Measurements from ENCODE around the gene NOTO. TPM values are rescaled to one million over a fixed set of nuclear protein-coding genes. Genes with fewer than 3 reads are reported as not detected.

The NOTO gene
- total RNA-seq, 1 donor from 2014 or later: not detected

DNA sequence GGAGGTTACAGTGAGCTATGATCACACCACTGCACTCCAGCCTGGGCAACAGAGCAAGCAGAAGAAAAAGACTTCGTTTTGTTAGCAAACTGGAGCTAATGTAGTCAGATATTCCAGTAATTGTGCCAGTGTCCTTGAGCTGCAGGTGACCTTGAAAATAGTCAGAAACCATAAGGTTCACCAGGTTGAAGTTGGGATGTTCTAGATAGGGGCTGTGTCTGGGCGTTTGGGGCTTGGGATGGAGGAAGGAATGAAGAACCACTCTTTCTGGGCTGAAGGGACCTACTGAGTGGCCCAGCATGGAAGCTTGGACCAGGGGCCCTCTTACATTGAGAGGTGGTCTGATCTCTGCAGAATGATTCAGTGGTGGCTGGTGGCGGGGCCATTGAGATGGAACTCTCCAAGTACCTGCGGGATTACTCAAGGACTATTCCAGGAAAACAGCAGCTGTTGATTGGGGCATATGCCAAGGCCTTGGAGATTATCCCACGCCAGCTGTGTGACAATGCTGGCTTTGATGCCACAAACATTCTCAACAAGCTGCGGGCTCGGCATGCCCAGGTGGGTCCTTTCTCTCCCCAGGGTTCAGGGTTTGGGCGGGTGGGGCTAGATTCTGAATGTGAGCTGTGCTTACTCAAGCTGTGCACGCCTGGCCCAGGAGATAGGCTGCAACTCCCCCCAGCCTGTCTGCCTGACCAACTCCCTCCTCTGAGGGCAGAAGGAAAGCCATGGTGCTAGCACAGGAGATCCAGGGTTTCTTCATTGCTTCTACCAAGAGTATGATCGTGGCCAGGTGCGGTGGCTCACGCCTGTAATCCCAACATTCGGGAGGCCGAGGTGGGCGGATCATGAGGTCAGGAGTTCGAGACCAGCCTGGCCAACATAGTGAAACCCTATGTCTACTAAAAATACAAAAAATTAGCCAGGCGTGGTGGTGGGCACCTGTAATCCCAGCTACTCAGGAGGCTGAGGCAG lies 48.8 kb downstream of the NOTO start:
- H3K4me1 Mint-ChIP-seq (ENCODE audit: low read depth, unreplicated experiment): peaks cover 12% of the 10 kb centered on the region
- Histone ChIP-seq H3K4me2 (ENCODE audit: low read length) (no peak overlapping the region), H3K4me1 (ENCODE audit: insufficient read depth, low read length) (no peaks in the 10 kb centered on the region), H4K20me1 (ENCODE audit: insufficient read depth, low read length) (peaks cover 80% of the 10 kb centered on the region), H3K9me3 (ENCODE audit: insufficient read depth, low read depth, low read length) (no peaks in the 10 kb centered on the region), H3K79me2 (ENCODE audit: insufficient read depth, low read length) (peaks cover 13% of the 10 kb centered on the region), H3K36me3 (ENCODE audit: insufficient read depth, low read length) (peaks cover 69% of the 10 kb centered on the region), H3K4me3 (ENCODE audit: insufficient read depth, low read depth, low read length) (no peak overlapping the region), H3K27me3 (ENCODE audit: insufficient read depth, low read length) (no peaks in the 10 kb centered on the region), H3K9ac (ENCODE audit: low read length) (no peak overlapping the region), H2AFZ (ENCODE audit: low read depth, low read length) (no peak overlapping the region), H3K27ac (ENCODE audit: low read depth, low read length) (no peak overlapping the region)
- TF ChIP-seq, protein P1, sequence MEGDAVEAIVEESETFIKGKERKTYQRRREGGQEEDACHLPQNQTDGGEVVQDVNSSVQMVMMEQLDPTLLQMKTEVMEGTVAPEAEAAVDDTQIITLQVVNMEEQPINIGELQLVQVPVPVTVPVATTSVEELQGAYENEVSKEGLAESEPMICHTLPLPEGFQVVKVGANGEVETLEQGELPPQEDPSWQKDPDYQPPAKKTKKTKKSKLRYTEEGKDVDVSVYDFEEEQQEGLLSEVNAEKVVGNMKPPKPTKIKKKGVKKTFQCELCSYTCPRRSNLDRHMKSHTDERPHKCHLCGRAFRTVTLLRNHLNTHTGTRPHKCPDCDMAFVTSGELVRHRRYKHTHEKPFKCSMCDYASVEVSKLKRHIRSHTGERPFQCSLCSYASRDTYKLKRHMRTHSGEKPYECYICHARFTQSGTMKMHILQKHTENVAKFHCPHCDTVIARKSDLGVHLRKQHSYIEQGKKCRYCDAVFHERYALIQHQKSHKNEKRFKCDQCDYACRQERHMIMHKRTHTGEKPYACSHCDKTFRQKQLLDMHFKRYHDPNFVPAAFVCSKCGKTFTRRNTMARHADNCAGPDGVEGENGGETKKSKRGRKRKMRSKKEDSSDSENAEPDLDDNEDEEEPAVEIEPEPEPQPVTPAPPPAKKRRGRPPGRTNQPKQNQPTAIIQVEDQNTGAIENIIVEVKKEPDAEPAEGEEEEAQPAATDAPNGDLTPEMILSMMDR (IDR thresholded peaks at IDR 0.05; ENCODE audit: insufficient read depth, low read depth, low read length): no peak
- TF ChIP-seq EZH2 (IDR thresholded peaks at IDR 0.05; ENCODE audit: insufficient read depth, low read length): no peak
- no peak overlapping the region for H3K27ac Mint-ChIP-seq (ENCODE audit: unreplicated experiment)
- no peaks in the 10 kb centered on the region for H3K27me3 Mint-ChIP-seq (ENCODE audit: low read depth, unreplicated experiment)
- no peak overlapping the region for H3K4me3 Mint-ChIP-seq (ENCODE audit: unreplicated experiment)
- no peak for FAIRE-seq
- H3K36me3 Mint-ChIP-seq (ENCODE audit: low read depth, unreplicated experiment): peaks cover 23% of the 10 kb centered on the region
- DNase-seq (ENCODE audit: low read depth): no peak
- H3K9me3 Mint-ChIP-seq (ENCODE audit: unreplicated experiment): no peaks in the 10 kb centered on the region

DNA sequence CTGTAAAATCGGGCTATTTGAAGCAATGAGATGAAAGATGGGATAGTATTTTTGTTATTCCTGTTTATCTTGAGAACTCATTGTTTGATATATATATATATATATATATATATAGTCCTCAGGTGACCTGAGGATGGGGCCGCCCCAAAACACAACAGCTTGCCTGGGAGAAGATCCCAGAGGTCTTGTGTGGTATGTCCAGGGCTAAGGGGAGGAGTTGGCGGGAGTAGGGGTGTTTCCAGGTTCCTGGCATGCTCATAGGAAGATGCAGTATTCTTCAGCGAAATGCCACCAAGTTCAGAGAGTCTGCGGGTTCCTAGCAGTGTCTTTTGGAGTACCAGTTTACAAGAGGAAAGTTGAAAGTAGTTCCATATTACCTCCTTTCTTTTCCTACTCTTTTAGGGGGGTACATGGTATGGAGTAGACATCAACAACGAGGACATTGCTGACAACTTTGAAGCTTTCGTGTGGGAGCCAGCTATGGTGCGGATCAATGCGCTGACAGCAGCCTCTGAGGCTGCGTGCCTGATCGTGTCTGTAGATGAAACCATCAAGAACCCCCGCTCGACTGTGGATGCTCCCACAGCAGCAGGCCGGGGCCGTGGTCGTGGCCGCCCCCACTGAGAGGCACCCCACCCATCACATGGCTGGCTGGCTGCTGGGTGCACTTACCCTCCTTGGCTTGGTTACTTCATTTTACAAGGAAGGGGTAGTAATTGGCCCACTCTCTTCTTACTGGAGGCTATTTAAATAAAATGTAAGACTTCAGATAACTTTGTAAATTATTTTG lies 50.1 kb downstream of the NOTO start:
- peaks cover 2% of the 10 kb centered on the region for H3K4me1 Mint-ChIP-seq (ENCODE audit: low read depth, unreplicated experiment)
- peaks cover 18% of the 10 kb centered on the region for H3K36me3 Mint-ChIP-seq (ENCODE audit: low read depth, unreplicated experiment)
- Histone ChIP-seq H3K9me3 (ENCODE audit: insufficient read depth, low read depth, low read length) (no peaks in the 10 kb centered on the region), H3K79me2 (ENCODE audit: insufficient read depth, low read length) (peaks cover 5% of the 10 kb centered on the region), H3K4me3 (ENCODE audit: insufficient read depth, low read depth, low read length) (no peak overlapping the region), H3K4me2 (ENCODE audit: low read length) (no peak overlapping the region), H3K4me1 (ENCODE audit: insufficient read depth, low read length) (no peaks in the 10 kb centered on the region), H3K27me3 (ENCODE audit: insufficient read depth, low read length) (no peaks in the 10 kb centered on the region), H2AFZ (ENCODE audit: low read depth, low read length) (no peak overlapping the region), H4K20me1 (ENCODE audit: insufficient read depth, low read length) (peaks cover 76% of the 10 kb centered on the region), H3K27ac (ENCODE audit: low read depth, low read length) (no peak overlapping the region), H3K9ac (ENCODE audit: low read length) (no peak overlapping the region), H3K36me3 (ENCODE audit: insufficient read depth, low read length) (peaks cover 56% of the 10 kb centered on the region)
- no peak for DNase-seq (ENCODE audit: low read depth)
- TF ChIP-seq, protein P1 (IDR thresholded peaks at IDR 0.05; ENCODE audit: insufficient read depth, low read depth, low read length): no peak
- no peak for TF ChIP-seq EZH2 (IDR thresholded peaks at IDR 0.05; ENCODE audit: insufficient read depth, low read length)
- H3K27me3 Mint-ChIP-seq (ENCODE audit: low read depth, unreplicated experiment): no peaks in the 10 kb centered on the region
- FAIRE-seq: no peak
- no peak overlapping the region for H3K27ac Mint-ChIP-seq (ENCODE audit: unreplicated experiment)
- no peaks in the 10 kb centered on the region for H3K9me3 Mint-ChIP-seq (ENCODE audit: unreplicated experiment)
- no peak overlapping the region for H3K4me3 Mint-ChIP-seq (ENCODE audit: unreplicated experiment)
